IPS DF 19.7 (cell line): Measurements from ENCODE around the gene GPATCH8.

Source experiments
- DNase-seq: peaks from one replicate; pipeline ENCODE4 v3.0.0-alpha.2; 2013; ENCODE audit warnings: low read depth, low spot score

The GPATCH8 gene

DNA sequence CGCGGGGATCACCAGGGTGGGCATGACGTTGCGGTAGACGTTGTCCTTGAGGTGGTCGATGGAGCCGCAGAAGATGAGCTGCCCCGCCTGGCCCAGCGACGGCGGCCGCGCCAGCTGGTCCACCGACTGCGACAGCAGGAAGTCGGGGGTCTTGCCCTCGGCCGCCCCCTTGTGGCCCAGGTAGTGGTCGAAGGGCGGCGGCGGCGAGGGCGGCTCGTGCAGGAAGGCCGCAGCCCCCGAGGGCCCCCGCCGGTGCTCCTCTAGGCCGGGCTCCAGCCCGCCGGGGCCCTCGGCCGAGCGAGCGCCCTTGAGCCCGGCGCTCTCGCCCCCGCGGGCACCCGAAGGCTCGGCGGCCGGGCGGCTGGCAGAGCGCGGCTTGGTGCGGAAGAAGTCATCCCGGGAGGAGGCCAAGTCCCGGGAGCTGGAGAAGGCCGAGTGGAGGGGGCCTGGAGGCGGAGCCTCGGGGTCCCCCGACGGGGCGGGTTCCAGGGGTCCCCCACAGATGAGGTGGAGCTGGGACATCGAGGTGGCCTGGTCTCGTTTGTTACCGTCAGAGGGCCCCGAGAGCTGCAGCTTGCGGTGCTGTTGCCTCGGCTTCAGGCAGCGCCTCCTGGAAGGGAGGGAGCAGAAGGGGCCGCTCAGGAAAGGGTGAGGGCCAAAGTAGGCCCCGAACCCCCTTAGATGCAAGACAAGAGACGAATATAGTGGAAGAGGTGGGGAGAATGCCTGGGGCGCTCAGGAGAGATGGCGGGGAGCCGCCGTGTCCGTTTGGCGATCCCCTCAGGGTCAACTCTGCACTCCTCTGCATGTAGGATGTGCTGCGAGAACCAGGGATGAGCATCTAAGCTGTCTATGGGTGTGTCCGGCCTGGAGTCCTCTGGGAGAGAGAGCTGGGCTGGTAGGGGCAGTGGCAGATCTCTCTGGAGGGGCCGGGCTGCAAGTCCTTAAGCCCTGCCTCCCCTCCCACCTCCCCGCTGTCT, 148.3 kb downstream of the GPATCH8 start:
- no peak for DNase-seq

DNA sequence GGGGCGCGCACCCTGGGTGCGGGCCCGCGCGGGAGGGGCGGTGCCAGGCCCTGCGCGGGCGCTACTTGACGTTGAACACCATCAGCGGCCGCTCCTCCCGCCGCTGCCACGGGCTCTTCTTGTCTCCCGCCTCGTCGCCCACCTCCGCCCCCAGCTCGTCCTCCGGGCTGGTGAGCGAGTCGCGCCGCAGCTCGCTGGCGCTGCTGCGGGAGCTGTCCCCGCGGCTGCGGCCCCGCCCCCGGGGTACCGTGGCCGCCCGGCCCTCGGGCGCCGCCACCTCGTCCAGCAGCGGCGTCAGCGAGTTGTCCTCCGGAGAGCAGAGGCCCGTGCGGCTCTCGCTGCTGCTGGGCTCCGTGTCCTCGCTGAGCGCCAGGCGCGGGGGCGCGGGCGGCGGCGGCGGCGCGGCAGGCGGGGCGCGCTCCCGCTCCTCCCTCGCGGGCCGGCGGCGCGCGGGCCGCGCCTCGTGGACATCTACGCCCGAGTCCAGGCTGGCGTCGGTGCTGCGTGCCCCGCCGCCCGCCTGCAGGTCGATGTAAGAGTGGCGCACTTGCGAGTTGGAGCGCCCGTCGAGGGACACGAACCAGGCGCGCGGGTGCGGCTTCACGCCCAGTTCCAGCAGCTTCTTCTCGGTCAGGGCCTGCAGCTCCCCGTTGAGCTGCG, 149.4 kb downstream of the GPATCH8 start:
- DNase-seq = no peak

DNA sequence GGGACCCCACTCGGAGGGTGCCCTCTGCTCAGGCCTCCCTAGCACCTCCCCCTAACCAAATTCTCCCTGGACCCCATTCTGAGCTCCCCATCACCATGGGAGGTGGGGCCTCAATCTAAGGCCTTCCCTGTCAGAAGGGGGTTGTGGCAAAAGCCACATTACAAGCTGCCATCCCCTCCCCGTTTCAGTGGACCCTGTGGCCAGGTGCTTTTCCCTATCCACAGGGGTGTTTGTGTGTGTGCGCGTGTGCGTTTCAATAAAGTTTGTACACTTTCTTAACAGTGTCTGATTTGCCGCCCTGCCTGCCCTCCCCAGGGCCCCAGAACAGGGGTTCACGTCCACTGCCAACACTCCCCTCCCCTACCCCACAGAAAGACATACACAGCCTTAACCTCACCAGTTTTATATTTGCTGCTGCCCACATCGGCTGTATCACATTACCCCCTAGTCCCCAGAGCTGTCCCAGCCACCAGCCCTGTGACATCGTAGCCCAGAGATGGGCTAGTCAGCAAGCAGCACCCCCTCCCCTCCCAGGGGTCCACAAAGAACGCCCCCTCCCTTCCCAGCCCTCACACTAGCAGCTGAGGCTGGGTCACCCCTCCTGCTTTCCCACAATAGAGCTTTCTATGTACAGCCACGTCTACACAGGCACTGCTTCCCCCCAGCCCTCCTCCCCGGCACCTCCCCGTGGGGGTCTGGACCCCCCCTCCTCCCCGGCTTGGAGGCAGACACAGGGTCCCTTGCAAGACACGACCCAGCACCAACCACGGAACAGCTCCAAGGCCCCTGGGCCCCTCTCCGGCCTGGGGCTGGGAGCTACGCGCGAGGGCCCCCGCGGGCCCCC, 150.2 kb downstream of the GPATCH8 start:
- no peak for DNase-seq

DNA sequence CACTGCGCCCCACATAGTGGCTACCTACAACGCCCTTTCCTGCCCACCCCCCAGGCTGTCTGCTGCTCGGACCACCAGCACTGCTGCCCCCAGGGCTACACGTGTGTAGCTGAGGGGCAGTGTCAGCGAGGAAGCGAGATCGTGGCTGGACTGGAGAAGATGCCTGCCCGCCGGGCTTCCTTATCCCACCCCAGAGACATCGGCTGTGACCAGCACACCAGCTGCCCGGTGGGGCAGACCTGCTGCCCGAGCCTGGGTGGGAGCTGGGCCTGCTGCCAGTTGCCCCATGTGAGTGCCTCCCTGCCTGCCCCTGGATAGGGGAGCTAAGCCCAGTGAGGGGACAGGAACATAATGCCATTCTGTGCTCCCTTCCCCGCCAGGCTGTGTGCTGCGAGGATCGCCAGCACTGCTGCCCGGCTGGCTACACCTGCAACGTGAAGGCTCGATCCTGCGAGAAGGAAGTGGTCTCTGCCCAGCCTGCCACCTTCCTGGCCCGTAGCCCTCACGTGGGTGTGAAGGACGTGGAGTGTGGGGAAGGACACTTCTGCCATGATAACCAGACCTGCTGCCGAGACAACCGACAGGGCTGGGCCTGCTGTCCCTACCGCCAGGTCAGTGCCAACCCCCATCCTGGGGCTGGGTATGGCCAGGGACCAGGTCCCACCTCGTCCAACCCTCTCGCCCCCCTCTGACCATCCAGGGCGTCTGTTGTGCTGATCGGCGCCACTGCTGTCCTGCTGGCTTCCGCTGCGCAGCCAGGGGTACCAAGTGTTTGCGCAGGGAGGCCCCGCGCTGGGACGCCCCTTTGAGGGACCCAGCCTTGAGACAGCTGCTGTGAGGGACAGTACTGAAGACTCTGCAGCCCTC, 151.0 kb downstream of the GPATCH8 start:
- no peak for DNase-seq

DNA sequence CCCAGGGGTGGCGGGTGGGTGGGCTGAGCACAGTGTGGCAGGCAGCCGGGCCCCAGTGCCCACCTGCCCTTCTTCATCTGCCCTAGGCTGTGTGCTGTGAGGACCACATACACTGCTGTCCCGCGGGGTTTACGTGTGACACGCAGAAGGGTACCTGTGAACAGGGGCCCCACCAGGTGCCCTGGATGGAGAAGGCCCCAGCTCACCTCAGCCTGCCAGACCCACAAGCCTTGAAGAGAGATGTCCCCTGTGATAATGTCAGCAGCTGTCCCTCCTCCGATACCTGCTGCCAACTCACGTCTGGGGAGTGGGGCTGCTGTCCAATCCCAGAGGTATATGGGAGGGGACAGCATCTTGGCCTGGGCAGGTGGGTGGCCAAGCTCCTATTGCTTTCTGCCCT, 151.7 kb downstream of the GPATCH8 start:
- no peak for DNase-seq

DNA sequence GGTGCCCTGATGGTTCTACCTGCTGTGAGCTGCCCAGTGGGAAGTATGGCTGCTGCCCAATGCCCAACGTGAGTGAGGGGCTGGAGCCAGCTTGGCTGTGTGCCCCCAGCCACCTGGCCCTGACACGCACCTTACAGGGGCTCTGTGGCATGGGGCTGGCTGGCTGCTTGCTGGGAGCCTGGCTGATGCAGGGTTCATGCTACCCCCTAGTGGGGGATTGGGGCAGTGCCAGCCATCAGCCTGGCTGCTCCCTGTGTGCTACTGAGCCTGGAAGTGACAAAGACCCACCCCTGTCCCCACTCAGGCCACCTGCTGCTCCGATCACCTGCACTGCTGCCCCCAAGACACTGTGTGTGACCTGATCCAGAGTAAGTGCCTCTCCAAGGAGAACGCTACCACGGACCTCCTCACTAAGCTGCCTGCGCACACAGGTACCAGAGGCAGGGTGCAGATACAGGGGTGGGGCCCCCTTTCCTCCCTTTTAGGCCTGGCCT, 152.4 kb downstream of the GPATCH8 start:
- DNase-seq = no peak

DNA sequence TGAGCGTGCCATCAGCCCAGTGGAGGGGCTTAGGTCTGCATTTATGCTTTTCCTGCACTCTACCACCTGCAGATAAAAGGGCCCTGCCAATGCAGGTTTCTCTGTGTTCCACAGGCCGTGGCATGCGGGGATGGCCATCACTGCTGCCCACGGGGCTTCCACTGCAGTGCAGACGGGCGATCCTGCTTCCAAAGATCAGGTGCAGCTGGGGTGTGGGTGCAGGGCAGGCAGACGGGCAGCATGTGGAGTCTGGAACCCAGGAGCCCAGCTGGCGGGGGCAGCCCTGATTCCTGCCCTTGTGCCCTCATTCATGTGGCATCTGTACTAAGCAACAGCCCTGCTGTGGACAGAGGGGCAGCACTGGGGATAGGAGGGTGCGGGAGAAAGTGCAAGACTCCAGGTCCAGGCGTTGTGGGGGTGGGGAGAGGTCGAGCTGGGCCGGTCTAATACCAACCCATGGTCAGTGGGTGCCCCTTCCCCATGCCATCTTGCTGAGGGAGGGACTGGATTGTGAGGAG, 153.6 kb downstream of the GPATCH8 start:
- DNase-seq = no peak

DNA sequence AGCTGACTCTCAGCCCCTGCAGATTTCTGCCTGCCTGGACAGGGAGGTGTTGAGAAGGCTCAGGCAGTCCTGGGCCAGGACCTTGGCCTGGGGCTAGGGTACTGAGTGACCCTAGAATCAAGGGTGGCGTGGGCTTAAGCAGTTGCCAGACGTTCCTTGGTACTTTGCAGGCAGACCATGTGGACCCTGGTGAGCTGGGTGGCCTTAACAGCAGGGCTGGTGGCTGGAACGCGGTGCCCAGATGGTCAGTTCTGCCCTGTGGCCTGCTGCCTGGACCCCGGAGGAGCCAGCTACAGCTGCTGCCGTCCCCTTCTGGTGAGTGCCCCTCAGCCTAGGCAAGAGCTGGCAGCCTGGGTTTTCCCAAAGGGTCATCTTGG, 154.2 kb downstream of the GPATCH8 start:
- no peak for DNase-seq

DNA sequence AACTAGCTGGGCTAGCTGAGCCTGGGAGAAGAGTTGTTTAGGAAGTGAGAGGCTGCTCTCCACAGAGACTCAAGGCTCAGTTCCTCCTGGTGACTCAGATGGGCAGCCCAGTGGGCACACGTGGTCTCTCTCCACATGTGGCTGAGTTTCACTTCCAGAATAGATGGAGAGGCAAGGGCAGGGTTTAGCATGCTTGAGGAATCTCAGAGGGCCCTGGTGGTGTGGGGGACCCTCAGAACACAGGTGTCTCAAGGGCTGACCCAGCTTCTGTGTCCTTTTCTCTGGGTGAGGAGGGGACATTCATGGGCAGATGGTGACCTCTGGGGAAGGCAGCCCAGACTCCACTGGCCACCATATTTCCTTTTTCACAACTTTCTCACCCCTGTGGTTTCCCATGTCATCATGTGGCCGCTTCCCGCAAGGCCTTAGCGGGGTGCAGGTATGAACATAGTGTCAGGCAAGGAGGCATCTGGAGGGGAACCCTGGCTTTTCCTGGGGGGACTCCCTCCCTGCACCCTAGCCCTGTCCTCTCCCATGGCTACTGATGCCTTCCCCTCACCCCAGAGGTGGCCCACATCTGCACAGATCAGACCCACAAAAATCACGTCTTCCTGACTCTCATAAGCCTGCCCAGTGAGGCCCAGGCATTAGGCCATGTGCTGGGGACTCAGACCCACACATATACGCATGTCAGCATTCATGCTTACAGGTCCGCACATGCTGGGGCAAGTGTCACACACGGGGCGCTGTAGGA, 154.8 kb downstream of the GPATCH8 start:
- no peak for DNase-seq
